DND-41 (cell line): Measurements from ENCODE around the gene OSTM1.

Source experiments
- EZH2 ChIP-seq: IDR thresholded peaks from 3 replicates; pipeline ENCODE4 v1.6.1; 2012; ENCODE audit warnings: borderline replicate concordance, low read depth, mild to moderate bottlenecking, moderate library complexity, low read length, inconsistent platforms; ENCODE audit not compliant: severe bottlenecking
- TF ChIP-seq, protein P1 (sequence below): IDR thresholded peaks from 2 replicates; pipeline ENCODE4 v1.5.1; 2012; ENCODE audit warnings: borderline replicate concordance, low read length, moderate library complexity, mild to moderate bottlenecking; ENCODE audit not compliant: poor library complexity, severe bottlenecking; ENCODE audit errors: extremely low read depth

DNA sequence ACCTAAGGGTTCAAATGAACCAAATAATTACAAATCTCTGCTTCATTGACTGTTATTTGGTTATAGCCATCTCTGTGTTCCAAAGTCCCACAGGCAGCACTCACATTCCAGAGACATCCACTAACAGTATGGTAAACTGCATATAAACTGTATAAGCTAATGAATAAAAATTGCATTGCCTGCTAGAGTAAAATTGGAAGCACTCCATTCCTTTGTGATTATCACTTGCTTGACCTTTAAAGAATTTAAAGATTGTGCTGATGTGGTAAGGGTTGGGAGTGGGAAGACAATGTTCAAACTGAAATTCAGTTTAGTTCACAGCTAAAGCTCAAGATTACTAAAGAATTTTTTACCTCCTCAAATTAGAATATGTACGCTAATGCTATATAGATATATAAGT lies 31.0 kb upstream of the OSTM1 start:
- TF ChIP-seq, protein P1, sequence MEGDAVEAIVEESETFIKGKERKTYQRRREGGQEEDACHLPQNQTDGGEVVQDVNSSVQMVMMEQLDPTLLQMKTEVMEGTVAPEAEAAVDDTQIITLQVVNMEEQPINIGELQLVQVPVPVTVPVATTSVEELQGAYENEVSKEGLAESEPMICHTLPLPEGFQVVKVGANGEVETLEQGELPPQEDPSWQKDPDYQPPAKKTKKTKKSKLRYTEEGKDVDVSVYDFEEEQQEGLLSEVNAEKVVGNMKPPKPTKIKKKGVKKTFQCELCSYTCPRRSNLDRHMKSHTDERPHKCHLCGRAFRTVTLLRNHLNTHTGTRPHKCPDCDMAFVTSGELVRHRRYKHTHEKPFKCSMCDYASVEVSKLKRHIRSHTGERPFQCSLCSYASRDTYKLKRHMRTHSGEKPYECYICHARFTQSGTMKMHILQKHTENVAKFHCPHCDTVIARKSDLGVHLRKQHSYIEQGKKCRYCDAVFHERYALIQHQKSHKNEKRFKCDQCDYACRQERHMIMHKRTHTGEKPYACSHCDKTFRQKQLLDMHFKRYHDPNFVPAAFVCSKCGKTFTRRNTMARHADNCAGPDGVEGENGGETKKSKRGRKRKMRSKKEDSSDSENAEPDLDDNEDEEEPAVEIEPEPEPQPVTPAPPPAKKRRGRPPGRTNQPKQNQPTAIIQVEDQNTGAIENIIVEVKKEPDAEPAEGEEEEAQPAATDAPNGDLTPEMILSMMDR: no peak
- no peak for TF ChIP-seq EZH2
